Myocyte (in vitro differentiated cells): ENCODE measurements around the gene MAP2K1. TPM values are rescaled to one million over a fixed set of nuclear protein-coding genes. Genes with fewer than 3 reads are reported as not detected.
"Not testable (repeated sequence)": the region's sequence is repeated elsewhere in the genome, so short reads cannot be mapped to it uniquely, and the experiment has no call there.

Experiments used
- DNase-seq: peaks from one replicate; pipeline ENCODE4 v3.0.0-alpha.2; 2012; ENCODE audit warnings: low read depth
- total RNA-seq: library from RNA; depleted of rRNA; stranded (reverse); fragments of >200 nt; gene quantifications from 2 replicates; pipeline ENCODE4 v1.2.3, GENCODE V29; 2014

The MAP2K1 gene
- total RNA-seq, 1 donor from 2014 or later: 86.7 TPM

- no peak for DNase-seq
Measured at GRCh38 chr15:66423149-66423548, 36.4 kb downstream of the MAP2K1 start.

- no peak for DNase-seq
Measured at GRCh38 chr15:66424963-66425612, 38.4 kb downstream of the MAP2K1 start.

GRCh38 chr15:66425837-66426236, 39.1 kb downstream of the MAP2K1 start:
- no peak for DNase-seq

- DNase-seq: no peak
Measured at GRCh38 chr15:66429117-66429516, 42.4 kb downstream of the MAP2K1 start.

- no peak for DNase-seq
Measured at GRCh38 chr15:66429546-66429945, 42.8 kb downstream of the MAP2K1 start.

GRCh38 chr15:66430627-66431255, 44.0 kb downstream of the MAP2K1 start:
- DNase-seq: no peak

- DNase-seq: no peak
Measured at GRCh38 chr15:66433726-66434125, 47.0 kb downstream of the MAP2K1 start.

GRCh38 chr15:66440501-66440900, 53.8 kb downstream of the MAP2K1 start:
- no peak for DNase-seq

- no peak for DNase-seq
Measured at GRCh38 chr15:66452420-66452819, 65.7 kb downstream of the MAP2K1 start.

GRCh38 chr15:66452971-66453580, 66.4 kb downstream of the MAP2K1 start:
- peak; percentile 70 for DNase-seq

GRCh38 chr15:66454143-66454542, 67.4 kb downstream of the MAP2K1 start:
- no peak for DNase-seq

GRCh38 chr15:66456211-66456610, 69.5 kb downstream of the MAP2K1 start:
- no peak for DNase-seq

GRCh38 chr15:66459818-66460615, 73.3 kb downstream of the MAP2K1 start:
- no peak for DNase-seq

GRCh38 chr15:66461294-66461693, 74.6 kb downstream of the MAP2K1 start:
- DNase-seq: not testable (repeated sequence)

GRCh38 chr15:66461917-66462316, 75.2 kb downstream of the MAP2K1 start:
- DNase-seq: no peak

GRCh38 chr15:66462627-66463026, 75.9 kb downstream of the MAP2K1 start:
- peak; percentile 87 for DNase-seq

- not testable (repeated sequence) for DNase-seq
Measured at GRCh38 chr15:66465294-66465693, 78.6 kb downstream of the MAP2K1 start.

GRCh38 chr15:66467162-66468040, 80.7 kb downstream of the MAP2K1 start:
- not testable (repeated sequence) for DNase-seq

GRCh38 chr15:66470825-66471224, 84.1 kb downstream of the MAP2K1 start:
- not testable (repeated sequence) for DNase-seq

GRCh38 chr15:66472176-66472999, 85.7 kb downstream of the MAP2K1 start:
- DNase-seq: peak; percentile 50
